Measurements from ENCODE around the gene CD1B.
"Not testable (repeated sequence)": the region's sequence is repeated elsewhere in the genome, so short reads cannot be mapped to it uniquely, and the experiment has no call there.

The CD1B gene

GRCh38 chr1:158331481-158332150 is at the start of gene CD1B:
CD1B (minus strand) TSS chr1:158331531; CDS start chr1:158331423, 108 bp downstream.
- no peak for DNase-seq

- DNase-seq: no peak
Measured at GRCh38 chr1:158374860-158375259, 43.5 kb upstream of the CD1B start.

- DNase-seq: not testable (repeated sequence)
Measured at GRCh38 chr1:158374101-158374500, 42.8 kb upstream of the CD1B start.

- DNase-seq: peak; percentile 7 to 19
Measured at GRCh38 chr1:158371188-158371953, 40.0 kb upstream of the CD1B start.

GRCh38 chr1:158366783-158367182 is 35.5 kb upstream of the CD1B start:
- no peak for DNase-seq

GRCh38 chr1:158362941-158363340 is 31.6 kb upstream of the CD1B start:
- no peak for DNase-seq

- no peak for DNase-seq
Measured at GRCh38 chr1:158362482-158362881, 31.2 kb upstream of the CD1B start.

- DNase-seq: no peak
Measured at GRCh38 chr1:158357441-158357840, 26.1 kb upstream of the CD1B start.

- no peak for DNase-seq
Measured at GRCh38 chr1:158356616-158357015, 25.3 kb upstream of the CD1B start.

GRCh38 chr1:158355773-158356285 is 24.5 kb upstream of the CD1B start:
- DNase-seq: no peak

- DNase-seq: no peak
Measured at GRCh38 chr1:158354255-158354654, 22.9 kb upstream of the CD1B start.

- no peak for DNase-seq
Measured at GRCh38 chr1:158353303-158354075, 22.2 kb upstream of the CD1B start, which contains the start of gene CD1E. CD1E (plus strand) TSS chr1:158353894; CDS start chr1:158353989, 95 bp downstream.

GRCh38 chr1:158348946-158349345 is 17.6 kb upstream of the CD1B start:
- DNase-seq: not testable (repeated sequence)

GRCh38 chr1:158336413-158336812 is 5.1 kb upstream of the CD1B start:
- not testable (repeated sequence) for DNase-seq

- no peak for DNase-seq
Measured at GRCh38 chr1:158335213-158335532, 3.8 kb upstream of the CD1B start.

GRCh38 chr1:158334526-158335212 is 3.3 kb upstream of the CD1B start:
- no peak for DNase-seq

- no peak for DNase-seq
Measured at GRCh38 chr1:158333405-158334155, 2.2 kb upstream of the CD1B start.

GRCh38 chr1:158331106-158331425 is 265 bp downstream of the CD1B start:
- DNase-seq: no peak

- no peak for DNase-seq
Measured at GRCh38 chr1:158330391-158331105, 783 bp downstream of the CD1B start.

GRCh38 chr1:158329733-158330132 is 1.6 kb downstream of the CD1B start:
- peak in 1 of 2 donors; percentile 3 for DNase-seq

- DNase-seq: no peak
Measured at GRCh38 chr1:158329300-158329699, 2.0 kb downstream of the CD1B start.
